Measurements from ENCODE around the gene TRIP12. TPM values are rescaled to one million over a fixed set of nuclear protein-coding genes. Genes with fewer than 3 reads are reported as not detected.

TRIP12 gene
- total and polyA plus RNA-seq, 2 of the 13 experiments (the other 11 are each of a cell fraction or from before 2014, with no cell fraction given) = 72.1 to 153 TPM

DNA sequence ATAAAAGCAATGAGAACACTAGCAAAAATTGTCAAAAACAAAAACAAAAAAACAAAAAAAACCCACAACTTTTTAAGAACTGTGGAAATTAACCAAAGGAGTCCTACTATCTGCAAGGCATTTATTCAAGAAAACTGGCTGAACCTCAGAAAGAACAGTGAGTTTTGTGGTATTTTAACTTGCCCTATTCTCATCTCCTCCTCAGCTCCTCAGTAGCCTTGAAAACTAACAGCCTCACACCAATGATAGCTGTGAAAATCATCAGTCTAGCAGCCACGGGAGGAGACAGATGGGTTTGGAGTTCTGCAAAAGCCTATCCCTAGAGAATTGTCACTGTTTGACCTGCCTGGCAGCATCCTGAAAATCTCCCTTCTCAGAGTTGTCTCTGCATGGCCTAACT, 187.4 kb downstream of the TRIP12 start:
- POLR2A ChIA-PET = no interaction called here
- FAIRE-seq = no peak
- ATAC-seq = no peak
- no peak overlapping the region for H2AFZ ChIP-seq (ENCODE audit: low read length)
- H4K20me1 ChIP-seq (ENCODE audit: insufficient read depth, low read length) = no peaks in the 10 kb centered on the region
- intact Hi-C loops (cut with micrococcal nuclease; ENCODE audit: unreplicated experiment) = no loop called here
- no peaks in the 10 kb centered on the region for H3K36me3 ChIP-seq (replicated peaks in 1 of 2; ENCODE audit: control insufficient read depth in 1 of 2, insufficient read depth in 2 of 2, low read length in 2 of 2)
- H3K4me3 ChIP-seq (replicated peaks in 1 of 3; ENCODE audit: insufficient read depth in 1 of 3, low read depth in 2 of 3, low read length in 3 of 3) = no peak overlapping the region
- no peaks in the 10 kb centered on the region for H3K4me1 ChIP-seq (ENCODE audit: insufficient read depth, low read length)
- DNase-seq (ENCODE audit: low spot score) = no peak
- no TSS peak for BruUV-seq (replicated peaks)
- 0% methylated on average over 1 of the region's 1 CpG for WGBS (ENCODE audit: low lambda C conversion rate)
- peaks cover 0 to 17% of the 10 kb centered on the region in 2 experiments; a peak in 2 of 5 replicates for H3K27me3 ChIP-seq (ENCODE audit: control insufficient read depth in 1 of 2, insufficient read depth in 2 of 2, low read length in 2 of 2)
- CTCF ChIA-PET (ENCODE audit: low intra/inter-chr PET ratio, low total read pairs) = no interaction called here
- in situ Hi-C loops (cut with HindIII; ENCODE audit: extremely low pct_ligation_motif_present, low pct_unique_long_range_greater_than_20kb) = no loop called here
- TF ChIP-seq POLR2A (IDR thresholded peaks at IDR 0.05; ENCODE audit: insufficient read depth in 1 of 2, low read depth in 2 of 2, low read length in 2 of 2) = no peak
- TF ChIP-seq, protein P1, sequence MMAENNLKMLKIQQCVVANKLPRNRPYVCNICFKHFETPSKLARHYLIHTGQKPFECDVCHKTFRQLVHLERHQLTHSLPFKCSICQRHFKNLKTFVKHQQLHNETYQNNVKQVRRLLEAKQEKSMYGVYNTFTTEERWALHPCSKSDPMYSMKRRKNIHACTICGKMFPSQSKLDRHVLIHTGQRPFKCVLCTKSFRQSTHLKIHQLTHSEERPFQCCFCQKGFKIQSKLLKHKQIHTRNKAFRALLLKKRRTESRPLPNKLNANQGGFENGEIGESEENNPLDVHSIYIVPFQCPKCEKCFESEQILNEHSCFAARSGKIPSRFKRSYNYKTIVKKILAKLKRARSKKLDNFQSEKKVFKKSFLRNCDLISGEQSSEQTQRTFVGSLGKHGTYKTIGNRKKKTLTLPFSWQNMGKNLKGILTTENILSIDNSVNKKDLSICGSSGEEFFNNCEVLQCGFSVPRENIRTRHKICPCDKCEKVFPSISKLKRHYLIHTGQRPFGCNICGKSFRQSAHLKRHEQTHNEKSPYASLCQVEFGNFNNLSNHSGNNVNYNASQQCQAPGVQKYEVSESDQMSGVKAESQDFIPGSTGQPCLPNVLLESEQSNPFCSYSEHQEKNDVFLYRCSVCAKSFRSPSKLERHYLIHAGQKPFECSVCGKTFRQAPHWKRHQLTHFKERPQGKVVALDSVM (CRISPR knock-in tag; IDR thresholded peaks at IDR 0.05) = no peak
- no peak for TF ChIP-seq ZNF337 (CRISPR knock-in tag; IDR thresholded peaks at IDR 0.05; ENCODE audit: borderline replicate concordance, low read depth)
- TF ChIP-seq PCBP1 (IDR thresholded peaks at IDR 0.05; ENCODE audit: borderline replicate concordance, low read depth, low read length) = no peak
- TF ChIP-seq CREM (IDR thresholded peaks at IDR 0.05) = no peak
- no peak for TF ChIP-seq CREM (CRISPR knock-in tag; IDR thresholded peaks at IDR 0.05)
- TF ChIP-seq NFRKB (IDR thresholded peaks at IDR 0.05) = no peak
- TF ChIP-seq, protein P2, sequence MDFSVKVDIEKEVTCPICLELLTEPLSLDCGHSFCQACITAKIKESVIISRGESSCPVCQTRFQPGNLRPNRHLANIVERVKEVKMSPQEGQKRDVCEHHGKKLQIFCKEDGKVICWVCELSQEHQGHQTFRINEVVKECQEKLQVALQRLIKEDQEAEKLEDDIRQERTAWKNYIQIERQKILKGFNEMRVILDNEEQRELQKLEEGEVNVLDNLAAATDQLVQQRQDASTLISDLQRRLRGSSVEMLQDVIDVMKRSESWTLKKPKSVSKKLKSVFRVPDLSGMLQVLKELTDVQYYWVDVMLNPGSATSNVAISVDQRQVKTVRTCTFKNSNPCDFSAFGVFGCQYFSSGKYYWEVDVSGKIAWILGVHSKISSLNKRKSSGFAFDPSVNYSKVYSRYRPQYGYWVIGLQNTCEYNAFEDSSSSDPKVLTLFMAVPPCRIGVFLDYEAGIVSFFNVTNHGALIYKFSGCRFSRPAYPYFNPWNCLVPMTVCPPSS (IDR thresholded peaks at IDR 0.05) = no peak
- no peak overlapping the region for H3K27ac ChIP-seq (ENCODE audit: extremely low read length, insufficient read depth, low read length)
- H3K9ac ChIP-seq (ENCODE audit: insufficient read depth, low read depth, low read length) = no peak overlapping the region
- H3K9me3 ChIP-seq (ENCODE audit: low read length) = peaks cover 11% of the 10 kb centered on the region
- H3K4me2 ChIP-seq (ENCODE audit: low read depth, low read length) = no peak overlapping the region
- H3K79me2 ChIP-seq (ENCODE audit: insufficient read depth, low read length) = no peaks in the 10 kb centered on the region
